WTC11 (cell line): ENCODE data around the gene SPATC1L. TPM values are rescaled to one million over a fixed set of nuclear protein-coding genes. Genes with fewer than 3 reads are reported as not detected.

Experiments used
- ATAC-seq: fragments of 200-7000 bp; cut with Tn5 transposase; 2 replicates; pipeline ENCODE4 v1.10.0; 2021; ENCODE audit warnings: mild to moderate bottlenecking, moderate library complexity
- CTCF ChIA-PET: fragments of 300-600 bp; sonication (Branson Sonifier 250); formaldehyde crosslinking; loops from one replicate; lab custom pipeline; 2021; ENCODE audit warnings: antibody characterized with exemption; lab: Charles Lee
- POLR2A ChIA-PET: fragments of 350-600 bp; sonication (Branson Sonifier 250); formaldehyde crosslinking; loops from one replicate; lab custom pipeline; 2021; ENCODE audit warnings: antibody characterized with exemption; lab: Charles Lee
- DNase-seq: peaks from one replicate; pipeline ENCODE4 v3.0.0; 2021; ENCODE audit warnings: low spot score
- H3K27ac Mint-ChIP-seq: 2 replicates; pipeline ENCODE4 v1.8.0; 2021; ENCODE audit warnings: mixed read lengths
- H3K27me3 Mint-ChIP-seq: 2 replicates; pipeline ENCODE4 v1.8.0; 2021; ENCODE audit warnings: low read depth, mild to moderate bottlenecking, moderate library complexity, mixed read lengths
- H3K36me3 Mint-ChIP-seq: 2 replicates; pipeline ENCODE4 v1.8.0; 2021; ENCODE audit warnings: mixed read lengths
- H3K4me1 Mint-ChIP-seq: 2 replicates; pipeline ENCODE4 v1.8.0; 2022; ENCODE audit warnings: mixed read lengths
- H3K4me3 Mint-ChIP-seq: 2 replicates; pipeline ENCODE4 v1.8.0; 2021; ENCODE audit warnings: mild to moderate bottlenecking, moderate library complexity, mixed read lengths
- H3K9me3 Mint-ChIP-seq: 2 replicates; pipeline ENCODE4 v1.8.0; 2021; ENCODE audit warnings: mixed read lengths
- CBFB ChIP-seq: sonication (generic); formaldehyde crosslinking; IDR thresholded peaks from 2 replicates; pipeline ENCODE4 v1.8.1; 2022; ENCODE audit warnings: mild to moderate bottlenecking, low read depth, missing genetic modification reagents
- CREB1 ChIP-seq: sonication (generic); formaldehyde crosslinking; IDR thresholded peaks from 2 replicates; pipeline ENCODE4 v1.8.0; 2023; ENCODE audit warnings: mild to moderate bottlenecking, missing genetic modification reagents
- FOXJ3 ChIP-seq: sonication (generic); formaldehyde crosslinking; IDR thresholded peaks from 2 replicates; pipeline ENCODE4 v1.9.0; 2021; ENCODE audit warnings: missing genetic modification reagents, mild to moderate bottlenecking, borderline replicate concordance
- GABPB1 ChIP-seq: sonication (generic); formaldehyde crosslinking; IDR thresholded peaks from 2 replicates; pipeline ENCODE4 v1.8.1; 2023; ENCODE audit warnings: mild to moderate bottlenecking, missing genetic modification reagents
- NFATC4 ChIP-seq: fragments of 250-450 bp; sonication (Bioruptor Pico); IDR thresholded peaks from 2 replicates; pipeline ENCODE4 v1.9.0; 2021; ENCODE audit warnings: mild to moderate bottlenecking
- NR1H2 ChIP-seq: sonication (generic); formaldehyde crosslinking; IDR thresholded peaks from 2 replicates; pipeline ENCODE4 v1.9.0; 2021; ENCODE audit warnings: mild to moderate bottlenecking, moderate library complexity, missing genetic modification reagents
- PRRX2 ChIP-seq: fragments of 250-450 bp; sonication (Bioruptor Pico); IDR thresholded peaks from 2 replicates; pipeline ENCODE4 v1.8.0; 2021; ENCODE audit warnings: mild to moderate bottlenecking
- RELA ChIP-seq: sonication (generic); formaldehyde crosslinking; IDR thresholded peaks from 2 replicates; pipeline ENCODE4 v1.8.1; 2022; ENCODE audit warnings: missing genetic modification reagents, mild to moderate bottlenecking, borderline replicate concordance
- STAT6 ChIP-seq: sonication (generic); formaldehyde crosslinking; conservative IDR thresholded peaks from 2 replicates; pipeline ENCODE4 v1.8.1; 2023; ENCODE audit warnings: mild to moderate bottlenecking, low read depth, missing genetic modification reagents, moderate library complexity
- TCF7 ChIP-seq: sonication (generic); formaldehyde crosslinking; IDR thresholded peaks from 2 replicates; pipeline ENCODE4 v1.8.0; 2022; ENCODE audit warnings: mild to moderate bottlenecking, low read depth, missing genetic modification reagents, moderate library complexity
- TP53 ChIP-seq: sonication (generic); formaldehyde crosslinking; IDR thresholded peaks from 2 replicates; pipeline ENCODE4 v1.8.1; 2023; ENCODE audit warnings: mild to moderate bottlenecking, missing genetic modification reagents
- ZNF121 ChIP-seq: sonication (generic); formaldehyde crosslinking; IDR thresholded peaks from 2 replicates; pipeline ENCODE4 v1.8.0; 2023; ENCODE audit warnings: missing genetic modification reagents
- ZNF138 ChIP-seq: sonication (generic); formaldehyde crosslinking; conservative IDR thresholded peaks from 2 replicates; pipeline ENCODE4 v1.8.1; 2022; ENCODE audit warnings: mild to moderate bottlenecking, moderate library complexity, missing genetic modification reagents
- ZNF263 ChIP-seq: sonication (generic); formaldehyde crosslinking; IDR thresholded peaks from 2 replicates; pipeline ENCODE4 v1.8.1; 2022; ENCODE audit warnings: low read depth, mild to moderate bottlenecking, moderate library complexity, missing genetic modification reagents
- ZNF281 ChIP-seq: sonication (generic); formaldehyde crosslinking; IDR thresholded peaks from 2 replicates; pipeline ENCODE4 v1.8.0; 2023; ENCODE audit warnings: mild to moderate bottlenecking, missing genetic modification reagents
- ZNF396 ChIP-seq: fragments of 250-450 bp; sonication (Bioruptor Pico); IDR thresholded peaks from 2 replicates; pipeline ENCODE4 v1.8.0; 2021; ENCODE audit warnings: mild to moderate bottlenecking, moderate library complexity, borderline replicate concordance
- ZNF425 ChIP-seq: fragments of 250-450 bp; sonication (Bioruptor Pico); conservative IDR thresholded peaks from 2 replicates; pipeline ENCODE4 v1.9.0; 2021; ENCODE audit warnings: mild to moderate bottlenecking
- ZSCAN18 ChIP-seq: fragments of 250-450 bp; sonication (Bioruptor Pico); IDR thresholded peaks from 2 replicates; pipeline ENCODE4 v2.1.2; 2022; ENCODE audit warnings: mild to moderate bottlenecking, moderate library complexity
- total RNA-seq: library from RNA; stranded (reverse); gene quantifications from 3 replicates; pipeline ENCODE4 v1.2.3, GENCODE V29; 2021
- TF ChIP-seq, protein P1 (sequence below): sonication (generic); formaldehyde crosslinking; IDR thresholded peaks from 2 replicates; pipeline ENCODE4 v1.8.1; 2023; ENCODE audit warnings: mild to moderate bottlenecking, missing genetic modification reagents, borderline replicate concordance

Gene SPATC1L
- total RNA-seq, 1 experiment from 2014 or later = 61.7 TPM

DNA sequence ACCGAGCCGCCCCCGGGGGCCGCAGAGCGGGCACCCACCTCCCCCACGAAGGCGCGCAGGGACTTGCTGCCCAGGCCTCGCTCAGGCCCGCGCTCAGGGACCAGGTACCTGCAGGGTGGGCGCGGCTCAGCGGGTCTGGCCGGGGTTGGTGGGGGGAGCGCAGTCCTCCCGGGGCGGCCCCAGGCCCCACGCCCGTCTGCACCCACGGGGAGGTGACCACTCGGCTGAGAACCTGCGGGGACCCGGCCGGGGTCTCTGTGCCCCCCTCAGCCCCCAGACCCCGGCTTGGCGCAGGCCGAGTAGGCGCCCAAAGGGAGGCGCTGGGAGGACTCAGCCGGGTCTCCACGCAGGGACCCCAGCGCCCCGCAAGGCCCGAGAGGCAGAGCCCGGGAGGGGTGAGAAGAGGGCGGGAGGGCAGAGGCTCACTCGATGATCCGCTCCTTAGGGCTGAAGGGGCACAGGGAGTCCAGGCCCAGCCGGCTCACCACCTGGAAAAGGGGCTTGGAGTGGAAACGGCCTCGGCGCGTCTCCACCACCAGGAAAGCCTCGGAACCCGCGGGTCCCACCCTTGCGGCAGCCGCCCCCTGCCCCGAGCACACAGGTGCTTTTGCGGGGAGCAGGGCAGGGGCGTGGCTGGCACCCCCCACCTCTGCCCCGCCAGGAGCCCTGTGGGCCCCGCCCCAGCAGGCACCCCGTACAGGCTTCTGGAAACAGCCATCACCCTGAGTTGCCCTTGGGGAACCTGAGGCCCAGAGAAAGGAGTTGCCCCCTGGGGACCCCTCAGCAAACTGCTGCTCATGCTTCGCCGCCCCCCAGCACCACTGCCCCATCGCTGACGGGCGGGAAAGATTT is 38.2 kb downstream of the SPATC1L start:
- TF ChIP-seq STAT6 (CRISPR knock-in tag) (no peak), CREB1 (CRISPR knock-in tag) (no peak), ZNF396 (CRISPR knock-in tag) (no peak), ZNF138 (no peak), ZNF425 (CRISPR knock-in tag) (no peak), ZNF281 (no peak), NFATC4 (no peak), TP53 (CRISPR knock-in tag) (no peak), ZNF263 (CRISPR knock-in tag) (no peak), ZSCAN18 (no peak), GABPB1 (no peak), PRRX2 (no peak), RELA (no peak), FOXJ3 (CRISPR knock-in tag) (no peak), CBFB (CRISPR knock-in tag) (no peak), ZNF121 (no peak), TCF7 (no peak), NR1H2 (CRISPR knock-in tag) (no peak)
- TF ChIP-seq, protein P1, sequence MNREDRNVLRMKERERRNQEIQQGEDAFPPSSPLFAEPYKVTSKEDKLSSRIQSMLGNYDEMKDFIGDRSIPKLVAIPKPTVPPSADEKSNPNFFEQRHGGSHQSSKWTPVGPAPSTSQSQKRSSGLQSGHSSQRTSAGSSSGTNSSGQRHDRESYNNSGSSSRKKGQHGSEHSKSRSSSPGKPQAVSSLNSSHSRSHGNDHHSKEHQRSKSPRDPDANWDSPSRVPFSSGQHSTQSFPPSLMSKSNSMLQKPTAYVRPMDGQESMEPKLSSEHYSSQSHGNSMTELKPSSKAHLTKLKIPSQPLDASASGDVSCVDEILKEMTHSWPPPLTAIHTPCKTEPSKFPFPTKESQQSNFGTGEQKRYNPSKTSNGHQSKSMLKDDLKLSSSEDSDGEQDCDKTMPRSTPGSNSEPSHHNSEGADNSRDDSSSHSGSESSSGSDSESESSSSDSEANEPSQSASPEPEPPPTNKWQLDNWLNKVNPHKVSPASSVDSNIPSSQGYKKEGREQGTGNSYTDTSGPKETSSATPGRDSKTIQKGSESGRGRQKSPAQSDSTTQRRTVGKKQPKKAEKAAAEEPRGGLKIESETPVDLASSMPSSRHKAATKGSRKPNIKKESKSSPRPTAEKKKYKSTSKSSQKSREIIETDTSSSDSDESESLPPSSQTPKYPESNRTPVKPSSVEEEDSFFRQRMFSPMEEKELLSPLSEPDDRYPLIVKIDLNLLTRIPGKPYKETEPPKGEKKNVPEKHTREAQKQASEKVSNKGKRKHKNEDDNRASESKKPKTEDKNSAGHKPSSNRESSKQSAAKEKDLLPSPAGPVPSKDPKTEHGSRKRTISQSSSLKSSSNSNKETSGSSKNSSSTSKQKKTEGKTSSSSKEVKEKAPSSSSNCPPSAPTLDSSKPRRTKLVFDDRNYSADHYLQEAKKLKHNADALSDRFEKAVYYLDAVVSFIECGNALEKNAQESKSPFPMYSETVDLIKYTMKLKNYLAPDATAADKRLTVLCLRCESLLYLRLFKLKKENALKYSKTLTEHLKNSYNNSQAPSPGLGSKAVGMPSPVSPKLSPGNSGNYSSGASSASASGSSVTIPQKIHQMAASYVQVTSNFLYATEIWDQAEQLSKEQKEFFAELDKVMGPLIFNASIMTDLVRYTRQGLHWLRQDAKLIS (CRISPR knock-in tag) = no peak
- Mint-ChIP-seq H3K4me3 (no peak overlapping the region), H3K9me3 (peaks cover 6% of the 10 kb centered on the region; the same call in 1 of the 2 replicates), H3K4me1 (peaks cover 11% of the 10 kb centered on the region), H3K36me3 (peaks cover 10% of the 10 kb centered on the region), H3K27ac (peak overlapping the region; percentile 53; the same call in 1 of the 2 replicates), H3K27me3 (no peaks in the 10 kb centered on the region)
- ATAC-seq (no peak), DNase-seq (peak; percentile 13)
- CTCF ChIA-PET = no interaction called here
- POLR2A ChIA-PET = no interaction called here
